ENCODE data around the gene XXYLT1.

DNA sequence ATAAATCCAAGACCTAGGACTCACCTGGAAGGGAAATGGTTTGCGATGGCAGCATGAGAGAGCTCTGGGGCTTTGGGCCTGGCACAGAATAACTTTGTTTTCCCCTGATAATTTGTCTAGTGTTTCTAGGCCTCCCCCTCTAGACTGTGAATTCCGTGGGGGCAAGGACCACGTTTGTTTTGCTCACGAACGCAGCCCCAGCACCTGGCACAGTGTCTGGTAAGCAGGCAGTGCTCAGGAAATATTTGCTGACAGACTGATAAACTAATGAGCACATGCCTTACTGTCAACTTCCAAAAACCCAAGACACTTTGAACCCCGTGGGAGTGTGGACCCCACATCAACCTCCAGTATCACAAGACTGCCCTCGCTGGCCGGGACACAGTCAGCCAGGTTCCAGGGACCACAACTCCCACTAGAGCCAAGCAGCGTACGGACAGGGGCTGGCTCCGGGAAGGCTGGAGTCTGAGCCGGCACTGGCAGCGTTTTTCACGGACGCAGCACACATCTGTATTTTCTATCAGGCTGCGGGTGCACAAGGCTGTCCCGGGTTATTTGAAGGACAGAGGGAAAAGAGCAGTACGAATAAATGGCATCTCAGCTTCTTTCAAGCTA lies 146.5 kb downstream of the XXYLT1 start:
- TF ChIP-seq, protein P1, sequence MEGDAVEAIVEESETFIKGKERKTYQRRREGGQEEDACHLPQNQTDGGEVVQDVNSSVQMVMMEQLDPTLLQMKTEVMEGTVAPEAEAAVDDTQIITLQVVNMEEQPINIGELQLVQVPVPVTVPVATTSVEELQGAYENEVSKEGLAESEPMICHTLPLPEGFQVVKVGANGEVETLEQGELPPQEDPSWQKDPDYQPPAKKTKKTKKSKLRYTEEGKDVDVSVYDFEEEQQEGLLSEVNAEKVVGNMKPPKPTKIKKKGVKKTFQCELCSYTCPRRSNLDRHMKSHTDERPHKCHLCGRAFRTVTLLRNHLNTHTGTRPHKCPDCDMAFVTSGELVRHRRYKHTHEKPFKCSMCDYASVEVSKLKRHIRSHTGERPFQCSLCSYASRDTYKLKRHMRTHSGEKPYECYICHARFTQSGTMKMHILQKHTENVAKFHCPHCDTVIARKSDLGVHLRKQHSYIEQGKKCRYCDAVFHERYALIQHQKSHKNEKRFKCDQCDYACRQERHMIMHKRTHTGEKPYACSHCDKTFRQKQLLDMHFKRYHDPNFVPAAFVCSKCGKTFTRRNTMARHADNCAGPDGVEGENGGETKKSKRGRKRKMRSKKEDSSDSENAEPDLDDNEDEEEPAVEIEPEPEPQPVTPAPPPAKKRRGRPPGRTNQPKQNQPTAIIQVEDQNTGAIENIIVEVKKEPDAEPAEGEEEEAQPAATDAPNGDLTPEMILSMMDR (IDR thresholded peaks at IDR 0.05; ENCODE audit: low read depth, low read length, poor library complexity, severe bottlenecking), result no peak
- no peak for TF ChIP-seq EZH2phosphoT487 (IDR thresholded peaks at IDR 0.05; ENCODE audit: borderline replicate concordance, low read length)

Measured in DOHH2 (cell line).